ENCODE data around the gene PABPN1. TPM values are rescaled to one million over a fixed set of nuclear protein-coding genes. Genes with fewer than 3 reads are reported as not detected.

Gene PABPN1
- total and polyA plus RNA-seq, 2 experiments from 2014 or later = 57.8 to 60.3 TPM

GRCh38 chr14:23362200-23362599, 40.9 kb downstream of the PABPN1 start:
- peaks cover 6% of the 10 kb centered on the region; the same call in 1 of the 2 replicates for H3K36me3 ChIP-seq (ENCODE audit: low read depth)
- H3K9ac ChIP-seq = peak overlapping the region; percentile 70
- H3K4me3 ChIP-seq = no peak overlapping the region
- WGBS, 2 experiments (ENCODE audit: low coverage in 1 of 2, low lambda C conversion rate in 2 of 2, missing lambda C conversion rate in 2 of 2) = 15 to 26% methylated on average over 3 of the region's 3 CpGs
- H3F3A ChIP-seq (ENCODE audit: insufficient read depth) = peaks cover 21% of the 10 kb centered on the region
- no peaks in the 10 kb centered on the region for H4K20me1 ChIP-seq (ENCODE audit: insufficient read depth)
- no peak overlapping the region for H3K4me2 ChIP-seq (ENCODE audit: unreplicated experiment)
- in situ Hi-C loops (cut with MboI) = no loop called here
- H3K9me2 ChIP-seq (ENCODE audit: insufficient read depth) = no peaks in the 10 kb centered on the region
- H3K4me1 ChIP-seq (ENCODE audit: insufficient read depth) = peaks cover 17% of the 10 kb centered on the region
- no peaks in the 10 kb centered on the region for H3K9me3 ChIP-seq (ENCODE audit: low read depth)
- DNase-seq = peak; percentile 86
- peaks cover 34% of the 10 kb centered on the region for H3K79me2 ChIP-seq (ENCODE audit: insufficient read depth)
- H3K27ac ChIP-seq = peak overlapping the region; percentile 85
- H2AFZ ChIP-seq = no peak overlapping the region
- no peaks in the 10 kb centered on the region for H3K27me3 ChIP-seq (replicated peaks; ENCODE audit: insufficient read depth)
- TF ChIP-seq EZH2 (IDR thresholded peaks at IDR 0.05; ENCODE audit: insufficient read depth, poor library complexity, severe bottlenecking) = no peak
- TF ChIP-seq EZH2phosphoT487 (IDR thresholded peaks at IDR 0.05; ENCODE audit: insufficient read depth, low read depth) = no peak

- H3K4me2 ChIP-seq (ENCODE audit: unreplicated experiment) = peak overlapping the region; percentile 96
- WGBS, 2 experiments (ENCODE audit: low coverage in 1 of 2, low lambda C conversion rate in 2 of 2, missing lambda C conversion rate in 2 of 2) = 3 to 4% methylated on average over 18 to 21 of the region's 21 CpGs
- peak overlapping the region; percentile 76 for H2AFZ ChIP-seq
Observed at GRCh38 chr14:23364164-23365035, 43.1 kb downstream of the PABPN1 start.

GRCh38 chr14:23365036-23365731, 43.9 kb downstream of the PABPN1 start, which contains the start of gene EFS:
Gene EFS (minus strand): TSS chr14:23365172. CDS start chr14:23365025, 147 bp downstream.
- Histone ChIP-seq H3K79me2 (ENCODE audit: insufficient read depth) (peaks cover 34% of the 10 kb centered on the region), H3K36me3 (ENCODE audit: low read depth) (no peaks in the 10 kb centered on the region), H4K20me1 (ENCODE audit: insufficient read depth) (no peaks in the 10 kb centered on the region), H3K4me1 (ENCODE audit: insufficient read depth) (peaks cover 17% of the 10 kb centered on the region), H3K9ac (peak within 1 kb of the TSS; percentile 95), H3K4me2 (ENCODE audit: unreplicated experiment) (peak within 1 kb of the TSS; percentile 96), H3F3A (ENCODE audit: insufficient read depth) (peaks cover 21% of the 10 kb centered on the region), H3K27ac (peak within 1 kb of the TSS; percentile 79), H3K27me3 (replicated peaks; ENCODE audit: insufficient read depth) (no peaks in the 10 kb centered on the region), H2AFZ (peak within 1 kb of the TSS; percentile 76), H3K9me2 (ENCODE audit: insufficient read depth) (no peaks in the 10 kb centered on the region), H3K9me3 (ENCODE audit: low read depth) (no peaks in the 10 kb centered on the region), H3K4me3 (peak within 1 kb of the TSS; percentile 85)
- TF ChIP-seq EZH2phosphoT487 (IDR thresholded peaks at IDR 0.05; ENCODE audit: insufficient read depth, low read depth) (no peak), EZH2 (IDR thresholded peaks at IDR 0.05; ENCODE audit: insufficient read depth, poor library complexity, severe bottlenecking) (no peak)
- DNase-seq = peak; percentile 73
- 1 to 2% methylated on average over 48 to 70 of the region's 74 CpGs for WGBS, 2 experiments (ENCODE audit: low coverage in 1 of 2, low lambda C conversion rate in 2 of 2, missing lambda C conversion rate in 2 of 2)
- in situ Hi-C loops (cut with MboI) = no loop called here

More at GRCh38 chr14:23364164-23365035, 43.1 kb downstream of the PABPN1 start:
- DNase-seq = peak; percentile 71
- peak overlapping the region; percentile 79 for H3K27ac ChIP-seq
- H3K4me1 ChIP-seq (ENCODE audit: insufficient read depth) = peaks cover 17% of the 10 kb centered on the region
- peak overlapping the region; percentile 95 for H3K9ac ChIP-seq
- no peaks in the 10 kb centered on the region for H3K9me3 ChIP-seq (ENCODE audit: low read depth)
- H3K9me2 ChIP-seq (ENCODE audit: insufficient read depth) = no peaks in the 10 kb centered on the region
- in situ Hi-C loops (cut with MboI) = no loop called here
- H3K36me3 ChIP-seq (ENCODE audit: low read depth) = no peaks in the 10 kb centered on the region
- H3F3A ChIP-seq (ENCODE audit: insufficient read depth) = peaks cover 21% of the 10 kb centered on the region
- no peak for TF ChIP-seq EZH2 (IDR thresholded peaks at IDR 0.05; ENCODE audit: insufficient read depth, poor library complexity, severe bottlenecking)
- TF ChIP-seq EZH2phosphoT487 (IDR thresholded peaks at IDR 0.05; ENCODE audit: insufficient read depth, low read depth) = no peak
- H3K79me2 ChIP-seq (ENCODE audit: insufficient read depth) = peaks cover 34% of the 10 kb centered on the region
- H4K20me1 ChIP-seq (ENCODE audit: insufficient read depth) = no peaks in the 10 kb centered on the region
- no peaks in the 10 kb centered on the region for H3K27me3 ChIP-seq (replicated peaks; ENCODE audit: insufficient read depth)
- peak overlapping the region; percentile 85 for H3K4me3 ChIP-seq

GRCh38 chr14:23365732-23366425, 44.6 kb downstream of the PABPN1 start:
- H3K9me3 ChIP-seq (ENCODE audit: low read depth) = no peaks in the 10 kb centered on the region
- no peaks in the 10 kb centered on the region for H3K27me3 ChIP-seq (replicated peaks; ENCODE audit: insufficient read depth)
- in situ Hi-C loops (cut with MboI) = no loop called here
- TF ChIP-seq EZH2phosphoT487 (IDR thresholded peaks at IDR 0.05; ENCODE audit: insufficient read depth, low read depth) = no peak
- no peak for TF ChIP-seq EZH2 (IDR thresholded peaks at IDR 0.05; ENCODE audit: insufficient read depth, poor library complexity, severe bottlenecking)
- DNase-seq = peak; percentile 64
- H3K4me3 ChIP-seq = peak overlapping the region; percentile 85
- H3F3A ChIP-seq (ENCODE audit: insufficient read depth) = peaks cover 21% of the 10 kb centered on the region
- H3K79me2 ChIP-seq (ENCODE audit: insufficient read depth) = peaks cover 28% of the 10 kb centered on the region
- H3K9ac ChIP-seq = peak overlapping the region; percentile 95
- peak overlapping the region; percentile 96 for H3K4me2 ChIP-seq (ENCODE audit: unreplicated experiment)
- 1 to 2% methylated on average over 27 to 48 of the region's 51 CpGs for WGBS, 2 experiments (ENCODE audit: low coverage in 1 of 2, low lambda C conversion rate in 2 of 2, missing lambda C conversion rate in 2 of 2)
- H3K27ac ChIP-seq = peak overlapping the region; percentile 79
- H4K20me1 ChIP-seq (ENCODE audit: insufficient read depth) = no peaks in the 10 kb centered on the region
- no peaks in the 10 kb centered on the region for H3K9me2 ChIP-seq (ENCODE audit: insufficient read depth)
- H3K36me3 ChIP-seq (ENCODE audit: low read depth) = no peaks in the 10 kb centered on the region
- peaks cover 17% of the 10 kb centered on the region for H3K4me1 ChIP-seq (ENCODE audit: insufficient read depth)
- peak overlapping the region; percentile 76 for H2AFZ ChIP-seq
